ENCODE results near the gene TXNRD1.
"Not testable (repeated sequence)": the region's sequence is repeated elsewhere in the genome, so short reads cannot be mapped to it uniquely, and the experiment has no call there.

TXNRD1 gene

DNA sequence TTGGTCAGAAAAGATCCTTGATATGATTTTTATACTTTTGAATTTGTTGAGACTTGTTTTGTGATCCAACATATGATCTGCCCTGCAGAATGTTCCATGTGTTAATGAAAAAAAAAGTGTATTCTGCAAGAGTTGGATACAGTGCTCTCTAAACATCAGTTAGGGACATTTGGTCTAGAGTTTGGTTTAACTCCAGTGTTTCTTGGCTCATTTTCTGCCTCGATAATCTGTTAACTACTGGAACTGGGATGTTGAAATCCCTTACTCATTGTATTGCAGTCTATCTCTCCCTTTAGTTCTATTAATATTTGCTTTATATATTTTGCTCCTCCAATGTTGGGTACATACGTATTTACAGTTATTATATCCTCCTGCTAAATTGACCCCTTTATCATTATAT is 18.3 kb upstream of the TXNRD1 start:
- no peak for DNase-seq

DNA sequence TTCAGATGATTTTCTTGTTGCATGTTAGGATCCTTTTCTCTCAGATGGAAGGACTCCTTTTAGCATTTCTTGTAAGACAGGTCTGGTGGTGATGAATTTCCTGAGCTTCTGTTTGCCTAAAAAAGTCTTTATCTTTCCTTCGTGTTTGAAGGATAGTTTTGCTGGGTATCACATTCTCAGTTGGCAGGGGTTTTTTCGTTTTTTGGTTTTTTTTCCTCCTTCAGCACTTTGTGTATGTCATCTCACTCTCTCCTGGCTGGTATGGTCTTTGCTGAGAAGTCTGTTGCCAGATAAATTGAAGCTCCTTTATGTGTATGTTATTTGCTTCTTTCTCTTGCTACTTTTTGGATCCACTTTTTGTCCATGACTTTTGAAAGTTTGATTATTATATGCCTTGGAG is 15.6 kb upstream of the TXNRD1 start:
- no peak for DNase-seq

GRCh38 chr12:104201238-104202001 is 14.2 kb upstream of the TXNRD1 start:
- no peak for DNase-seq

GRCh38 chr12:104204690-104205480 is 10.7 kb upstream of the TXNRD1 start:
- DNase-seq = no peak

DNA sequence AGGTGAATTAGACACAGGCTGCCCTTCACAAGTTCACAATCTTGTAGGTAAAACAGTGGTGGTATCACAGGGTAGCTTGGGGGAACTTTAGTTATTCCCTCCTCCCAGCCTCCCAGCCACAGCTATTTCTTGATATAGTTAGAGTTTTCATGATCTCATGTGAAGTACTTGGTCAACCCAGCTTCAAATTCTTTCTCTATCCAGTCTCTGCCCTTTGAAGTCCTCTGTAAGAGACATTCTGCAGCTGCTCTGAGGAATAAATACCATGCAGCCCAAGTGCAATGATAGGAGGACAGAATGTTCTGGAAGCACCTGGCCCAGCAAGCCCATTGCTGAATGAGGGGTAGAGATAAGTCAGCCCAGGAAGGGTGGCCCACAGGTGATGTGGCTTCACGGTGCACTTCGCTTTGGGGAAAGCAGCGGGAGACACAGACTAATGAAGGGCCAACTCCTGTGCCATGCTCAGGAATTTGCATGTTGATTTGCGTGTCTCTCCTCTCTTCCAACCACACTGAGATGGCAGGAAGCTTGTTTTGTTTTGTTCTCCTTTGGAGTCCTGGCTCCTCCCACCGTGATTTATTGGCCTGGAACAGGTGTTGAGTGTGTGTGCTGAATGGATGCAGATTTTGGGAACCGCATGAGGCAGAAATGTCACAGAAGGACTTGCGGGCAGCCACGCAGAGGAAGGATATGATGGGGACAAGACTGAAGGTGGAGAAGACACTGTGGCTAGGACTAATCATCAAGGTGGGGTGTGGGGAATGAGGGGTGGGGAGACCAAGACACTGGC is 8.0 kb upstream of the TXNRD1 start:
- DNase-seq = no peak

- DNase-seq = no peak
Measured at GRCh38 chr12:104212516-104212915, 3.1 kb upstream of the TXNRD1 start.

DNA sequence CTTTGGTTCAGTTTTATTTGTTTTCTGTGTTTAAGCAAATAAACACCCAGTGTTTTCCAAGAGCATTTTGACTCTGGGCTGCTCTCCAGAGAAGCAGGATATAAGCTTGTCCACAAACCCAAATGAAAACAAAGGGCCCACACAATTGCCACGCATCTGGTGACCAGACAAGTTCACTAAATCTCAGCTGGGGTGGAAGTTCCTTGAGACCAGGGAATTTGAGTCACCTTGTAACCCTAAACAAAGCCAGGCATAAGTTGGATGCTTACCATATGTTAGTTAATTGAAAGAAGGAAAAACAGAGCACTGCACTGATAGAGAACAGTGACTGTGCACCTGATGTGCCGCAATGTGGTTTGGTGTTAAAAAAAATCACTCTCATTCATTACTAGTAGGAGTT is 1.6 kb upstream of the TXNRD1 start:
- DNase-seq = no peak

GRCh38 chr12:104216521-104216924 is 944 bp downstream of the TXNRD1 start:
- no peak for DNase-seq

- DNase-seq = not testable (repeated sequence)
Measured at GRCh38 chr12:104218506-104218905, 2.9 kb downstream of the TXNRD1 start.

DNA sequence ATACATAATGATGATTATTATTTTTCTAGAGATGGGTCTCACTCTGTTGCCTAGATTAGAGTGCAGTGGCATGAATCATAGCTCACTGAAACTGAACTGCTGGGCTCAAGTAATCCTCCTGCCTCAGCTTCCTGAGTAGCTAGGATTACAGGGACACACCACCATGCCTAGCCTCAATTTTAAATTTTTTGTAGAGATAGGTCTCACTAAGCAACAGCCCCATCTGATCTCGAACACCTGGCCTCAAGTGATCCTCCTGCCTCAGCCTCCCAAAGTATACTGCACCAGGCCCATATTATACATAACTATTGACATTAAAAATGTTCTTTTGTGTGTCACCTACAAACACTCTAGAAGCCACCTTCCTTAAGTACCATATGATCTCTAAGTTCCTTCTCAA is 3.4 kb downstream of the TXNRD1 start:
- no peak for DNase-seq

GRCh38 chr12:104219361-104219892 is 3.8 kb downstream of the TXNRD1 start:
- DNase-seq = no peak

DNA sequence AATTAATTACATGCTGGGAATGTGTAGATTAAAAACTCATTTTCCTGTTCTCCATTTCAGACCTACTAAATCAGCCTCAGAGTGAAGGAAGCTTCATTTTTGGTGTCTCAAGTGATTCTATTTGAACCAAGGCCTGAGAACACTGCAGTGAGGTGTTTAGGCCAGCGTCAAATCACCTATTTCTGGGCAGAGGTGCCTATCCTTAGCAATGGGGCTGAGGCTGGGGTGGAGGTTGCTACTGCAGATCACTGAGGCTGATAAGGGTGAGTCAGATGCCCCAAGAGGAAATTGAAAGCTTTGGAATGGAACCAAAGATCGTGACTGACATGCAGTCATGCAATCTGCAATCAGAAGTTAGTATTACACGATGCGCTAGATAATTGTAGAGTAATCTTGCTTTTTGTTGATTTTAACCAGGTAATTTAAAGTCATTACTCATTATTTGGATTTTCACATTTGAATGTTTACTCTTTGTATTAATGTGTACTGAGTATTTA is 4.4 kb downstream of the TXNRD1 start:
- no peak for DNase-seq

DNA sequence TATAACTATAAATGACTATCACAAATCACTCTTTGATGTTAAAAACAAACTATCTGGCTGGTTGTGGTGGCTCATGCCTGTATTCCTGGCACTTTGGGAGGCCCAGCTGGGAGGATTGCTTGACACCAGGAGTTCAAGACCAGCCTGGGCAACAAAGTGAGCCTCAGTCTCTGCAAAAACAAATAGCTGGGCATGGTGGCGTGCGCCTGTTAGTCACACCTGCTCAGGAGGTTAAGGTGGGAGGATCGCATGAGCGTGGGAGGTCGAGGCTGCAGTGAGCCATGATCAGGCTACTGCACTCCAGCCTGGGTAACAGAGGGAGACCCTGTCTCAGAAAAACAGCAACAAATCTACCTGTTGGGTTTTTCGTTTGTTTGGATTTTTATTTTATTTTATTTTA is 5.4 kb downstream of the TXNRD1 start:
- DNase-seq = no peak

GRCh38 chr12:104222976-104223375 is 7.4 kb downstream of the TXNRD1 start:
- no peak for DNase-seq

- no peak for DNase-seq
Measured at GRCh38 chr12:104223712-104224111, 8.1 kb downstream of the TXNRD1 start.

GRCh38 chr12:104226672-104227071 is 11.1 kb downstream of the TXNRD1 start:
- DNase-seq = no peak

GRCh38 chr12:104230304-104231095 is 14.9 kb downstream of the TXNRD1 start:
- DNase-seq = no peak

- DNase-seq = no peak
Measured at GRCh38 chr12:104232609-104233280, 17.2 kb downstream of the TXNRD1 start.

- no peak for DNase-seq
Measured at GRCh38 chr12:104234926-104235499, 19.4 kb downstream of the TXNRD1 start.

DNA sequence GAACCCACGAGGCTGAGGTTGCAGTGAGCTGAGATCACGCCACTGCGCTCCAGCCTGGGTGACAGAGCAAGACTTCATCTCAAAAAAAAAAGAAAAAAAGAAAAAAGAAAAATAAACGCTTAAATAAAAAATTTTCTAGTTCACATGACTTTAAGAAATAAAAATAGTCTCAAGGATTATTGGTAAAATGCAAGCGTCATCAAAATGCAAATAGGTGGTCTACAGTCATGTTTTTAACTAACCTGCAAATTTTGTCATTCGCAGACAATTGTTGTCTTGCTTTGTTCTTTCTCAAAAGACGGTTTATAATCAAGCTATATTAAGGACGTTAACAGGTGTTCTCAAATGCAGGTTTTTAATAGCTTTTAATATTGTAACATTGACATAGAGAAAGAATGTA is 22.4 kb downstream of the TXNRD1 start:
- DNase-seq = no peak

GRCh38 chr12:104242546-104243206 is 27.1 kb downstream of the TXNRD1 start:
- DNase-seq = no peak
